HEK293 (cell line): ENCODE results near the gene TEPSIN.

ENCODE experiments used
- CTCF ChIA-PET: fragments of 350-600 bp; formaldehyde crosslinking; extraction: SDS; loops from one replicate; lab custom pipeline; 2021; ENCODE audit warnings: antibody characterized with exemption; lab: Yijun Ruan, JAX
- POLR2A ChIA-PET: fragments of 300-600 bp; formaldehyde crosslinking; extraction: SDS; loops from one replicate; lab custom pipeline; 2020; ENCODE audit warnings: antibody characterized with exemption, inconsistent platforms; lab: Yijun Ruan, JAX
- H3K27ac ChIP-seq: fragments of 200-500 bp; sonication (Bioruptor generic); 2 replicates; pipeline ENCODE4 v1.5.1; 2014; ENCODE audit warnings: low read depth, low read length, control low read depth, inconsistent platforms; ENCODE audit errors: extremely low read depth
- H3K36me3 ChIP-seq, 2 experiments: fragments of 200-500 bp in 1 of 2; sonication (Bioruptor generic) in 1 of 2; 1 replicate in 1 of 2; 2 replicates in 1 of 2; pipeline ENCODE4 v1.5.1; 2014 to 2017; ENCODE audit warnings: inconsistent platforms in 2 of 2, low read length in 2 of 2; ENCODE audit not compliant: control insufficient read depth in 2 of 2, insufficient read depth in 1 of 2
- H3K4me1 ChIP-seq: fragments of 200-500 bp; sonication (Bioruptor generic); 2 replicates; pipeline ENCODE4 v1.5.1; 2014; ENCODE audit warnings: mild to moderate bottlenecking, low read length, inconsistent platforms; ENCODE audit not compliant: control insufficient read depth, insufficient read depth
- H3K4me3 ChIP-seq: 2 replicates; pipeline ENCODE4 v1.5.1; 2011; ENCODE audit warnings: low read depth, mild to moderate bottlenecking, control low read depth, low read length, moderate library complexity
- H3K9me3 ChIP-seq: fragments of 200-500 bp; sonication (Bioruptor generic); 2 replicates; pipeline ENCODE4 v1.5.1; 2014; ENCODE audit warnings: low read depth, low read length, inconsistent platforms; ENCODE audit not compliant: control insufficient read depth, insufficient read depth
- KLF1 ChIP-seq: fragments of 450-650 bp; formaldehyde crosslinking; IDR thresholded peaks from 2 replicates; pipeline ENCODE4 v1.5.1; 2016; ENCODE audit warnings: missing biosample characterization, missing genetic modification characterization
- MEIS1 ChIP-seq: sonication (generic); formaldehyde crosslinking; IDR thresholded peaks from 2 replicates; pipeline ENCODE4 v1.8.1; 2022; ENCODE audit warnings: missing genetic modification reagents, mild to moderate bottlenecking, borderline replicate concordance
- YY2 ChIP-seq: fragments of 450-650 bp; formaldehyde crosslinking; IDR thresholded peaks from 2 replicates; pipeline ENCODE4 v1.5.1; 2016; ENCODE audit warnings: missing biosample characterization, missing genetic modification characterization
- ZBTB10 ChIP-seq: fragments of 450-650 bp; formaldehyde crosslinking; IDR thresholded peaks from 2 replicates; pipeline ENCODE4 v1.5.1; 2016; ENCODE audit warnings: missing biosample characterization, missing genetic modification characterization
- ZBTB48 ChIP-seq: fragments of 450-650 bp; formaldehyde crosslinking; IDR thresholded peaks from 2 replicates; pipeline ENCODE4 v1.5.1; 2016; ENCODE audit warnings: missing biosample characterization, missing genetic modification characterization
- ZEB2 ChIP-seq: fragments of 450-650 bp; formaldehyde crosslinking; IDR thresholded peaks from 2 replicates; pipeline ENCODE4 v1.5.1; 2016; ENCODE audit warnings: missing biosample characterization, missing genetic modification characterization
- ZNF121 ChIP-seq: fragments of 450-650 bp; formaldehyde crosslinking; IDR thresholded peaks from 2 replicates; pipeline ENCODE4 v1.5.1; 2016; ENCODE audit warnings: missing biosample characterization, missing genetic modification characterization
- ZNF280D ChIP-seq: fragments of 450-650 bp; formaldehyde crosslinking; IDR thresholded peaks from 2 replicates; pipeline ENCODE4 v1.5.1; 2016; ENCODE audit warnings: missing biosample characterization, missing genetic modification characterization
- ZNF391 ChIP-seq: fragments of 450-650 bp; formaldehyde crosslinking; IDR thresholded peaks from 2 replicates; pipeline ENCODE4 v1.5.1; 2016; ENCODE audit warnings: low read depth, missing biosample characterization, missing genetic modification characterization, borderline replicate concordance
- ZNF600 ChIP-seq: fragments of 450-650 bp; formaldehyde crosslinking; IDR thresholded peaks from 2 replicates; pipeline ENCODE4 v1.5.1; 2016; ENCODE audit warnings: missing biosample characterization, missing genetic modification characterization
- ZNF624 ChIP-seq: fragments of 450-650 bp; formaldehyde crosslinking; IDR thresholded peaks from 2 replicates; pipeline ENCODE4 v1.5.1; 2017; ENCODE audit warnings: missing biosample characterization, missing genetic modification characterization
- ZNF837 ChIP-seq: fragments of 450-650 bp; formaldehyde crosslinking; IDR thresholded peaks from 2 replicates; pipeline ENCODE4 v1.5.1; 2016; ENCODE audit warnings: missing biosample characterization, missing genetic modification characterization

Gene TEPSIN

GRCh38 chr17:81248649-81249048 is 9.8 kb upstream of the TEPSIN start:
- no peak for TF ChIP-seq KLF1 (tag by site-specific recombination)
- TF ChIP-seq ZNF600: no peak
- no peak for TF ChIP-seq ZNF391 (tag by site-specific recombination)
- no peak for TF ChIP-seq YY2 (tag by site-specific recombination)
- TF ChIP-seq ZBTB48 (tag by site-specific recombination): no peak
- Histone ChIP-seq H3K4me1 (no peaks in the 10 kb centered on the region), H3K36me3 (peaks cover 0 to 54% of the 10 kb centered on the region in 2 experiments; a peak in 2 of 3 replicates), H3K4me3 (no peak overlapping the region), H3K27ac (0 out of 2 replicates have a peak overlapping the region, but pooled peaks have one; percentile 2), H3K9me3 (no peaks in the 10 kb centered on the region)
- ChIA-PET CTCF (no interaction called here), POLR2A (no interaction called here)

GRCh38 chr17:81247339-81247990 is 8.6 kb upstream of the TEPSIN start:
- Histone ChIP-seq H3K27ac (no peak overlapping the region), H3K4me1 (no peaks in the 10 kb centered on the region), H3K36me3 (peaks cover 0 to 53% of the 10 kb centered on the region in 2 experiments; a peak in 1 of 3 replicates), H3K4me3 (no peak overlapping the region), H3K9me3 (no peaks in the 10 kb centered on the region)
- POLR2A ChIA-PET: interaction anchor here (0.6 to 1.2 kb wide), 6 partner anchors 8 to 455 kb away, joined by 3 to 6 read pairs (median 4); partner anchors contain the start of genes CEP131, NDUFAF8 and TEPSIN
- peak; percentile 83 for TF ChIP-seq ZNF121
- TF ChIP-seq ZNF624: no peak
- CTCF ChIA-PET: interaction anchor here (0.6 to 0.7 kb wide), 2 partner anchors 105 to 263 kb away, joined by 3 to 4 read pairs; no protein-coding TSS in a partner anchor

GRCh38 chr17:81246679-81247338 is 8.0 kb upstream of the TEPSIN start:
- POLR2A ChIA-PET: interaction anchor here (0.6 to 1.4 kb wide), 3 partner anchors 148 to 271 kb away, joined by 3 read pairs; partner anchors contain the start of gene BAHCC1
- peaks cover 0 to 52% of the 10 kb centered on the region in 2 experiments; a peak in 1 of 3 replicates for H3K36me3 ChIP-seq
- CTCF ChIA-PET: interaction anchor here (0.6 kb wide), 1 partner anchor 262 kb away, joined by 3 read pairs; no protein-coding TSS in a partner anchor
- H3K9me3 ChIP-seq: no peaks in the 10 kb centered on the region
- no peak overlapping the region for H3K27ac ChIP-seq
- no peak overlapping the region for H3K4me3 ChIP-seq
- H3K4me1 ChIP-seq: no peaks in the 10 kb centered on the region
- TF ChIP-seq ZBTB10 (tag by site-specific recombination): no peak
- TF ChIP-seq ZNF837 (tag by site-specific recombination): peak; percentile 34; the same call in 1 of the 2 replicates
- no peak for TF ChIP-seq ZNF280D
- TF ChIP-seq ZEB2 (tag by site-specific recombination): no peak
- no peak for TF ChIP-seq MEIS1 (CRISPR knock-in tag)
